ENCODE results near the gene MTO1. TPM values are rescaled to one million over a fixed set of nuclear protein-coding genes. Genes with fewer than 3 reads are reported as not detected.

MTO1 gene
- total and polyA plus RNA-seq, 8 donors = 8.8 to 14.7 (median 10.6) TPM

- no peak for TF ChIP-seq CTCF (IDR thresholded peaks at IDR 0.05)
- no peak for DNase-seq
- ATAC-seq = no peak
- Histone ChIP-seq H3K9me3 (no peaks in the 10 kb centered on the region), H3K27ac (no peak overlapping the region), H3K4me3 (no peak overlapping the region), H3K36me3 (peaks cover 0 to 17% (median 0%) of the 10 kb centered on the region in 3 donors), H3K27me3 (no peaks in the 10 kb centered on the region), H3K4me1 (no peaks in the 10 kb centered on the region)
- 86 to 92% methylated on average over 6 of the region's 6 CpGs for WGBS, 2 donors
- FAIRE-seq = no peak
- intact Hi-C loops (cut with DNase I) = no loop called here
Measured at GRCh38 chr6:73506246-73506645, 44.7 kb downstream of the MTO1 start.

GRCh38 chr6:73508776-73509175, 47.2 kb downstream of the MTO1 start:
- Histone ChIP-seq H3K36me3 (peaks cover 0 to 3% (median 0%) of the 10 kb centered on the region in 3 donors), H3K27me3 (no peaks in the 10 kb centered on the region), H3K4me3 (no peak overlapping the region), H3K27ac (no peak overlapping the region), H3K4me1 (no peaks in the 10 kb centered on the region), H3K9me3 (no peaks in the 10 kb centered on the region)
- TF ChIP-seq CTCF (IDR thresholded peaks at IDR 0.05) = no peak
- FAIRE-seq (no peak), DNase-seq (no peak), ATAC-seq (no peak)
- 48 to 54% methylated on average over 1 of the region's 1 CpG for WGBS, 2 donors
- intact Hi-C loops (cut with DNase I) = no loop called here

- TF ChIP-seq CTCF (IDR thresholded peaks at IDR 0.05) = no peak
- H3K4me1 ChIP-seq = no peaks in the 10 kb centered on the region
- H3K27me3 ChIP-seq = no peaks in the 10 kb centered on the region
- WGBS, 2 donors = 29 to 30% methylated on average over 1 of the region's 1 CpG
- ATAC-seq (no peak), FAIRE-seq (no peak), DNase-seq (no peak)
- H3K9me3 ChIP-seq = no peaks in the 10 kb centered on the region
- H3K4me3 ChIP-seq = no peak overlapping the region
- H3K36me3 ChIP-seq = peaks cover 0 to 2% (median 0%) of the 10 kb centered on the region in 3 donors
- H3K27ac ChIP-seq = no peak overlapping the region
- intact Hi-C loops (cut with DNase I) = no loop called here
Measured at GRCh38 chr6:73509851-73510250, 48.3 kb downstream of the MTO1 start.

- H3K27me3 ChIP-seq = no peaks in the 10 kb centered on the region
- no peak for DNase-seq
- ATAC-seq = no peak
- H3K4me3 ChIP-seq = no peak overlapping the region
- FAIRE-seq = no peak
- H3K9me3 ChIP-seq = no peaks in the 10 kb centered on the region
- H3K36me3 ChIP-seq = peaks cover under 1 to 13% (median 5%) of the 10 kb centered on the region in 3 donors
- intact Hi-C loops (cut with DNase I) = no loop called here
- 77 to 86% methylated on average over 7 of the region's 7 CpGs for WGBS, 2 donors
- TF ChIP-seq CTCF (IDR thresholded peaks at IDR 0.05) = no peak
- no peak overlapping the region for H3K27ac ChIP-seq
- H3K4me1 ChIP-seq = peaks cover 5 to 12% (median 10%) of the 10 kb centered on the region in 3 donors
Measured at GRCh38 chr6:73511796-73512195, 50.3 kb downstream of the MTO1 start.

- intact Hi-C loops (cut with DNase I) = no loop called here
- no peak overlapping the region for H3K27ac ChIP-seq
- WGBS, 2 donors = 40 to 42% methylated on average over 3 of the region's 3 CpGs
- H3K36me3 ChIP-seq = peaks cover 5 to 27% (median 11%) of the 10 kb centered on the region in 3 donors
- no peaks in the 10 kb centered on the region for H3K9me3 ChIP-seq
- peaks cover 9 to 18% (median 15%) of the 10 kb centered on the region in 3 donors for H3K4me1 ChIP-seq
- no peak for FAIRE-seq
- TF ChIP-seq CTCF (IDR thresholded peaks at IDR 0.05) = no peak
- DNase-seq = no peak
- no peaks in the 10 kb centered on the region for H3K27me3 ChIP-seq
- H3K4me3 ChIP-seq = no peak overlapping the region
- ATAC-seq = no peak
Measured at GRCh38 chr6:73513496-73513854, 51.9 kb downstream of the MTO1 start.
